GM18517 (cell line): ENCODE results near the gene SELENOP.

ENCODE experiments used
- ATAC-seq: cut with Tn5 transposase; IDR thresholded peaks from one replicate; pipeline ENCODE4 v1.9.1; 2021; ENCODE audit warnings: mild to moderate bottlenecking, moderate library complexity; ENCODE audit not compliant: unreplicated experiment

SELENOP gene

DNA sequence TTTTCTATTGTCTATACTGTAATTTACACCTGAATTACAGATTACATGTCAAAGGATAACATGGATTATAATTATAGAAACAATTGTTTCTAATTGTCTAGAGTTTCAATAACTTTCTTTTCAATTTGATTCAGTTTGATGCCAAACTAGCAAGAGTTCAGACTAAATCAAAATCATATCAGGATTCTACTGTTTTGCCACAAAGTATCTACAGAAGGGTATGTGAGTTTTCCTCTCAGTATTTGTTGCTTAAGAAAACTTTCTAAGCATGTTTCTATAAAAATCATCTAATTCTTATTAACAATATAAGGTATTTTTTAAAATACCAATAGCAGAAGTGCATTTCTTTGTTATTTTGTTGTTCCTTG, 12.5 kb downstream of the SELENOP start:
- no peak for ATAC-seq

DNA sequence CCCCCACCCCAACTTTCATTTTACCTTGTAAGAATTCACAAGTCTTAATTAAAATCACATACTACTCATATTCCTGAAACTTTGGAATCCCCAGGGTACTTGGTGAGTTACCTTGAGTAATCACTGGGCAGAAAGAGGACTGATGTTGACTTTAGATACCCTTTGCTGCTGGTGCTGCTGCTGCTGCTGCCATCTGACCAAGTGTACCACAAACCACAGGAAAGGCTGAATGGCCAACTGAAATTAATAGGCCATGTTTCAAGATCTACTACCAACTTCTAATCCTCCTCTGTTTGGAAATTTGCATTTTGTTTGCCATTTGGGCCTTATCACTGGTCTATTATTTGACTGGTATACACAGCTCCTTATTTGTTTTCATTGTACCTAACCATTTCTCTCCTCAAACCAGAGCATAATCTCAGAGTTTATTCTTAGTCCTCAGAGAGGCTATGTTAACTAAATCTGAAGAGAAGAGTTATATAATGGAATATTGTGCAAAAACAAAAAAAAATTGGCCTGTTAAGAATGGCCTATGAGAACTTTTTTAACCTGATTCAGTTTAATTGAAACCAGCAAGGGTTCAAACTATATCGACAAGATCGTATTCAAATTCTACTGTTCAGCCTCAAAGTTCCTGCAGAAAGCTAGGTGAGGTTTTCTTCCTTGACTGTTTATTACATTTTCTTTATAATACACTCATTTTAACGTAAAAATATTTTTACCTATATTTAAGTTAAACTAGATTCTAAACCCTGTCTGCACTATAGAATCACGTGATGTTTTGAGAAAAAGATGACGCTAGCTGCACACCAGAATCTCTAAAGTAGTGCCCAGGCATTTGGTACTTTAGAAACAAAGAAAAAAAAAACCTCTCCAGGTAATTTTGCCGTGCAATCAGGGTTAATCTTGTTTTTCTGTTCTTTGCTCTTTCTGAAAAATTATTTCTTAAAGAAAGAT, 13.1 kb downstream of the SELENOP start:
- ATAC-seq, result no peak

DNA sequence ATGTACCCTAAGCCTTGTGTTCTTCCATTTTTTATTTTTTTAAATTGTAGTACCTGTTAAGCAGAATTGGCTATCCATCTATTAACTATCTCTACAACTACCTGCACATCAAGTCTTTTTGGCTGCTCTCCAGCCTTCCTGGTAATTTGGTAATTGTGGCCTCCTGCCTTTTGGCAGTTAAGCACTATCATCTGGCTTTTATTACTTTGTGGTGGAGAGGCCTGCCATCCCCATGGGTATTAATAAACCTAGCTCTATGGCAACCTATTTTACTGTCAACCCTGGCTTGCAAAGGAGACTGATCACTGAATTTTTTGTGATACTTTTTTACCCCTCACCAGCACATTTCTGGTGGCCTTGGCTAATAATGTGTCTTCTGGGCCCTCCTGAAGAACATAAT, 20.5 kb downstream of the SELENOP start:
- no peak for ATAC-seq

DNA sequence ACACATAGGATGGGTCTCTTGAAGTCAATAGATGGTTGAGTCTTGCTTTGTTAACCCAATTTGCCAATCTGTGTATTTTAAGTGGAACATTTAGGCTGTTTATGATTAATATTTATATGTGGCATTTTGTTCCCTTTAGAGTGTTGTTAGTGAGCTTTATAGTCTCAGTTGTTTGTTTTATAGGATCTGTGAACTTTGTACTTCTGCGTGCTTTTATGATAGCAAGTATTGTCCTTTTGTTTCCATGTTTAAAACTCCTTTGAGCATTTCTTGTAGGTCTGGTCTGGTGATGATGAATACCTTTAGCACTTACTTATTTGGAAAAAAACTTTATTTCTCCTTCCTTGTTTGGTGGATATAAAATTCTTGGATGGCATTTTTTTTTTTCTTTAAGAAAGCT, 23.8 kb downstream of the SELENOP start:
- ATAC-seq, result no peak

DNA sequence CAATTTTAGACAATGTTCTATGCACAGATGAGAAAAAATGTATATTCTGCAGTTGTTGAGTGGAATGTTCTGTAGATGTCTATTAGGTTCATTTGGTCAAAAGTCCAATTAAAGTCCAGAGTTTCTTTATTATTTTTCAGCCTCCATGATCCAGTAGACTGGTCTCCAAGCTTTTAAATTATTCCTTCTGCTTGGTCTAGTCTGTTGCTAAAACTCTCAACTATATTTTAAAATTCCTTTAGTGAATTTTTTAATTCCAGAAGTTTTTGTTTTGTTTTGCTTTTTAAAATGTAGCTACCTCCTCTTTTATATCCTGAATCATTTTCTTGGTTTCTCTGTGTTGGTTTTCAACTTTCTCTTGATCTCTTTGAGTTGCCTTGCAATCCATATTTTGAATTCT, 24.6 kb downstream of the SELENOP start:
- no peak for ATAC-seq

DNA sequence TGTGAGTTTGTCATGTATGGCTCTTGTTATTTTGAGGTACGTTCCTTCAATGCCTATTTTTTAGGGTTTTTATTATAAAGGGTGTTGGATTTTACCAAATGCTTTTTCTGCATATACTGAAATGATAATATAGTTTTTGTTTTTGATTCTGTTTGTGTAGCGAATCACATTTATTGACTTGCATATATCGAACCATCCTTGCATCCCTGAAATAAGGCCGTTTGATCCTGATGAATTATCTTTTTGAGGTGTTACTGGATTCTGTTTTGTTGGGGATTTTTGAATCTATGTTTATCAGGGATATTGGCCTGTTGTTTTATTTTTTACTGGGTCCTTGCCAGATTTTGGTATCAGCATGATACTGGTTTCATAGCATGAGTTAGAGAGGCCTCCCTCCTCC, 25.9 kb downstream of the SELENOP start:
- ATAC-seq, result no peak

DNA sequence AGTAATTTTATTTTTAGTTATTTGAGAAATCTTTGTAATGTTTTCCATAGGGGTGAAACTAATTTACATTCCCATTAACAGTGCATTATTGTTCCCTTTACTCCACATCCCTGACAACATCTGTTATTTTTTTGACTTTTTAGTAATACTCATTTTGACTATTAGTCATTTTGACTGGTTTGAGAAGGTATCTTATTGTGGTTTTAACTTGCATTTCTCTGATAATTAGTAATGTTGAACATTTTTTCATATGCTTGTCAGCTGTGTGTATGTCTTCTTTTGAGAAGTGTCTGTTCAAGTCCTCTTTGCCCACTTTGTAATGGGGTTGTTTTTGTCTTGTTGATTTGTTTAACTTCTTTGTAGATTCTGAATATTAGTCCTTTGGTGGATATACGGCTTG, 27.6 kb downstream of the SELENOP start:
- no peak for ATAC-seq

DNA sequence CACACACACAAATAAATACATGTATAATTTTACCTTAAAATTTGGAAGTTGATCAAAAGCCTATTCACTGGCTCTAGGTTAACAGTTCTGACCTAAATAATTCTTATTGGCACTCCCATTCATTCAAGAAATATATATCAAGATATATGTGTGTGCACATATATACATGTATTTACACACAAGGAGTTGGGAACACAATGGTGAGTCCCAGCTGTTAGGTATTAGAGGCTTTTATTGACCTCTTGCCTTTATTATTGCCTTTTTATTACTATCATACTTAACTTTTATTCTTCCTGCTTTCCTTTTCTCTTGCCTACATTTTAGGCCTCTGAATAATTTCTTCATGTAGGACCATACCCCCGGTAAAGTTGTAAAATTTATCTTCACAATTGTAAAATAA, 30.1 kb downstream of the SELENOP start:
- ATAC-seq, result no peak

DNA sequence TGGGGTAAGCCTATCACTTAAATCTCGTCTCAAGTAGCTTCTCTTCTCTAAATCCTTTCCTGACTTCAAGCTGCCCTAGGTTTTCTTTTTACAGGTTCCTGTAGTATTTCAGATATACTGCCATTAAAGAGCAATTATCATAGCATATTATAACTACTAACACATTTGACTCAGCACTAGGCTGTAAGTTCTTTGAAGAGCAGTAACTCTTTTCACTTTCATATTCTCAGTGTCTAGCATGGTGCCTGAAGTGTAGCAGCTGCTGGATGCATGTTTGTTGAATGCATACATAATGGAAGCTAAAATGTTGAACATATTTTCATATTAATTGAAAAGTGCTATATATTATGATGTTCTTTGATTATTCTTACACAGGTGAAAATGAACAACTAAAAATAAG, 32.6 kb downstream of the SELENOP start:
- peak; percentile 58 for ATAC-seq

DNA sequence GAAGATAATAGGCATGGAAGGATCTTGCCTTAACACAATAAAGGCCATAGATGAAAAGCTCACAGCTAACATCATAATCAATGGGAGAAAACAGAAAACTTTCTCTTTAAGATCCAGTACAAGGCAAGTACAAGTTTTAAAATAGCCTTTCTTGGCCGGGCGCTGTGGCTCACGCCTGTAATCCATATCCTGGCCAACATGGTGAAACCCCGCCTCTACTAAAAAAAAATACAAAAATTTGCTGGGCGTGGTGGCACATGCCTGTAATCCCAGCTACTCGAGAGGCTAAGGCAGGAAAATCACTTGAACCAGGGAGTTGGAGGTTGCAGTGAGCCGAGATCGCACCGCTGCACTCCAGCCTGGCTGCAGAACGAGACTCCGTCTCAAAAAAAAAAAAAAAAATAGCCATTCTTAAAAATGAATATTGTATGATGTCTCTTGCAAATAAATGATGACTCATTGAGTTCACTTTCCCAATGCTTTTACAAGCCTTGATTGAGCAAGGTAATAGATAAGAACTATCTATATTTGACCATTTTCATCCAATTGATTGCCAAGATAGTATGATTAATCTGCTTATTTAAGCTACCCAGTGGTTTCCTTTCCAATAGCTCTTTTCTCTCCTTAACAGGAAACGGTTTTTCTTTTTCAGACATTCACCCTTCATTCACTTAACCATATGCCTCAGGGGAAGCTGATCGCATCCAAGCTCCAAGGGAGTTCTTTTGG, 39.3 kb downstream of the SELENOP start:
- no peak for ATAC-seq

DNA sequence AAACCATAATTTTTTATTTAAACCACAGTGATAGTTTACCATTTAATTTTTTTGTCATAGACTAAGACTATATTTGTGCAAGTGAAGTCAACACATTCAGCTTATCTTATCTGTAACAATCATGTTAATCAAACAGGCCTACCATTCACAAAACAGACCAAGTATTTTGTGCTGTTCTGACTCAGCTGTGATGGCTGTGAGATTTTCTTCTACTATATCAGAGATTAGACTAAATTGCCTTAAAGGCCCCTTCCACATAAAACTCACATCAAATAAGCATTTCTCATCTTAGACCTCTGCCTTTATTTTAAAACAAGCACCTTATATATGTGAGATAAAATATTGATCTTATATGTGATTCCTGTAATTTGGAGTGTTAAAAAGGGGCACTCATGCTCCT, 41.7 kb downstream of the SELENOP start:
- ATAC-seq, result no peak

DNA sequence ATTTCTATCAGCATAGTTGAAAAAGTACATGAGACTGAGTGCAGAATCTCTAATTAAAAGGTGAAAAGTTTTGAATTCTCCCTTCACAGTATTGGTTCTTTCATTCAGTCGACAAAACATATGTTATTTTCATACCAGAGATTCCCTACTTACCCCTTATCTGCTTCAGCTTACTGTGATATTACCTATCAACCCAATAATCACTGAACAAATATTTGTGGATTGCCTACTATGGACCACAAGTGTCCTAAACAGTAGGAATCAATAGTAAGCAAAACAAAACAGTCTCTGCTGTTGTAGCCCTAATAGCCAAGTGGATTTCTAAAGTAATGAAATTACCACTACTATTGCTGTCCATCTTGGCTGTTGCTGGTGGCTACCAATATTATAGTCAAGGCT, 43.6 kb downstream of the SELENOP start:
- ATAC-seq, result no peak

DNA sequence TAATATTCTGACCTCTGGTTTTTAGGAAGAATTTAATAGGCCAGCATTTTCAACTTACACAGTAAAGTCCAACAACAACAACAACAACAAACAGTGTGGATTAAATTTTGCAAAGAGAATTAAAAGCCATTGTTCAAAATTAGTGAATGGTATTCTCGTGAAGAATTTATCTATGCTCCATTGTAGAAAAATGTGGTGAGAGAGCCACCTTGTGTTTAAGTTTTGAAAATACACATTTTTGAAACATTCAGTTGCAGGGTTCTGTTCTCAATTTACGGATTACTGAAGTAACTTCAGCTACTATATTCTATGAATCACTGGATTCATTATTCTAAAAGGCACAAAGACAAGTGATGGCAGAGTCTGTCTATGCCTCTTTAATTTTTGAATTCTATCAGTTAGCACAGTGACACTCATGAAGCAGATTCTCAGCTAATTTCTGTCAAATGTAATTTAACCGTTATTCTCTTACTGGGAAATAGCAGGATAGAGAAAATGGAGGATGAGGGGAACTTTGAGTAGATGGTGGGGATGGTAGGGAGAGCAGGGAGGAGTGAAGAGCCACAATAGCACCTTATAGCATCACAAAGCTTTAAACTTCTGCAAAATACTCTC, 44.1 kb downstream of the SELENOP start:
- peak; percentile 60 for ATAC-seq

DNA sequence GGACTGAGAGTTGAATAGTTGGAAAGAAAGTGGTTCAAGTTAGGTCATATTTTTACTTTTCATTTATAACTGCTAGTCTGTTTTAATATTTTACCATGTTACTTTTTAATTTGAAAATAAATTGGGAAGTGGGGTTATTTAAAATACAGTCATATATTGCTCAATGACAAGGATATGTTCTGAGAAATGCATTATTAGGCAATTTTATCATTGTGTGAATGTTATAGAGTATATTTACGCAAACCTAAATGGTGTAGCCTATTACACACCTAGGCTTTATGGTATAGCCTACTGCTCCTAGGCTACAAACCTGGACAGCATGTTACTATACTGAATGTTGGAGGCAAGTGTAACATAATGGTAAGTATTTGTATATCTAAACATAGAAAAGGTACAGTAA, 49.9 kb downstream of the SELENOP start:
- no peak for ATAC-seq

DNA sequence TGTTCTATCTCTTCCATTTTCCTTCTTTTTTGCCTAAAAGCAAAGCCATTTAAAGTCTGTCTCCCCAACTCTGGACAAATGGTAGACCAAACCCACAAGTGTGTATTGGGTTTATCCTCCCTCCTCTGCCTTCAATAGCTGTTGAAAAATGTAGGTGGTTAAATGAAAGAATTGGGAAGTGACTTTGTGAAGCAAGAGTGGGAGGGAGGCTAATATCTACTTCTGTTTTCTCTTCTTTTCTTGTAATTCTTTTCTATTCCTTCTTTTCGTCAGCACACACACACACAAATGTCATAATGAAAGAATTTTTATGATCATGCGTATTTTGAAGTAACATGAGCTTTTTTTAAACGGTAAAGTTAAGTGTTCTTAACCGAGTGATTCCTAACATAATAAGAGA, 51.3 kb downstream of the SELENOP start:
- ATAC-seq, result no peak

DNA sequence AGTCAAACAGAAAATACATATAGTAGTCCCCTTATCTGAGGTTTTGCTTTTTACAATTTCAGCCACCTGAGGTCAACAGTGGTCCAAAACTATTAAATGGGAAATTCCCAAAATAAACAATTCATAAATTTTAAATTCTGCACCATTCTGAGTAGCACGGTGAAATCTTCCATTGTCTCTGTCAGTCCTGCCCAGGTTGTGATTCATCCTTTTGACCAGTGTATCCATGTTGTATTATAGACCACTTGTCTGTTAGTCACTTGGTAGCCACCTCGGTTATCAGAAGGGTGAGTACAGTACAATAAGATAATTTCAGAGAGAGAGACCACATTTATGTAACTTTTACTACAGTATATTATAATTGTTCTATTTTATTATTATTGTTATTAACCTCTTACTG, 52.2 kb downstream of the SELENOP start:
- no peak for ATAC-seq

DNA sequence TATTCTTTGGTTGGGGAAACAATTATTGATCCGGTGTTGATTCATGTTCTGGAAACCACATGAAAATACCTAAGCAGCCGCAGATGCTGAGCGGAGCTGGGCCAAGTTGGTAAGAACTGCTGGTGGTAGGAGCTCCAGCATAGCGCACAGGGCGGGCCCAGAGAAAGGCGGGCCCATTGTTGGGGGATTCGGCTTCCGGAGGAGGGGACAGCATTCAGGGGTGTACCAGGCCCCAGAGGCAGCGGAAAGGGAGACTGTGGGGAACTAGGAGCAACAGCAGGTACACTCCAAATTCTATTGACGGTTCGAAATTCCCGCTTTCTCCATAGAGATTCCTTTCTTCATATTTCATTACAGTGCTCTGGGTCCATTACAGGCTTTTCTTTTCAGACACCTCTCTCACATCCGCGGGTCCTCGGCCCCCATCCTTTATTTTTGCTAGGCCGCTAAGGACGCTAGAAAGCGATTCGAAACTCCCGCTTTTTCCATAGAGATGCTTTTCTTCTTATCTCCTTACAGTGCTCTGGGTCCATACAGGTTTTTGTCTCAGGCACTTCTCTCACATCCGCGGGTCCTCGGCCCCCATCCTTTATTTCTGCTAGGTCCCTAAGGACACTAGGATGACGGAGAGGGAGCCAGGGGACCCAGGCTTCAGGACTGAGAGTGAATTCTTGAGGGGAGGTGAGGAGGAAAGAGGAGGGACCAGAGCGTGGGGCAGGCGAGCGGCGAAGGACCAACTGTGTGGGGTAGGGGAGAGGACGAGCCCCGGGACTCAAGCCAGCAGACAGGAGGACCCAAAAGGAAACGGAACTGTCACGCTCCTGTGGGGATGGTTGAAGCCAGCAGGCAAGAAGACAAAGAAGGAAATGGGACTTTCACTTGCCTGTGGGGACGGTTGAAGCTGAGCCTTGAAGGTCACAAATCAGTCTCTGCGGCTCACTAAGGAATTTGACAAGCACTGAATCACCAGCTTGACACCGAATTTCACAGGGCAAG, 54.8 kb downstream of the SELENOP start, which contains the start of gene CCDC152:
Gene CCDC152 (plus strand): TSS at position 213 of the 996 bp plus-strand sequence. CDS start 2,304 bp downstream, outside the sequence.
- ATAC-seq, result peak; percentile 92

DNA sequence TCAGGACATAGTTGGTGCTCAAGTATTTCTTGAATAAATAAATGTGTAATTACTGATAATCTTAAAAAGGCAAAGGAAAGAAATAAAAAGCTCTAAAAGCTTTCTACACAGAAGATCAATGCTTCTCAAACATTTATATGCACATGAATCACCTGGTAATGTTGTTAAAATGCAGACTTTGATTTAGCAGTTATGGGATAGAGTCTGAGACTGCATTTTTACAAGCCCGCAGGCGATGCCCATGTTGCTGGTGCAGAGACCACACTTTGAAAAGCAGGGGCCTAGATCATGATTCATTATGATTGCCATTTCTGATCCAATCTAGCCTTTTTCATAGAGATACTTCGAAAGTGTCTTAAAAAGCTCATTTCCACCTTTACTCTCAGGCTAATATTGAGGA, 58.6 kb downstream of the SELENOP start:
- ATAC-seq, result no peak

DNA sequence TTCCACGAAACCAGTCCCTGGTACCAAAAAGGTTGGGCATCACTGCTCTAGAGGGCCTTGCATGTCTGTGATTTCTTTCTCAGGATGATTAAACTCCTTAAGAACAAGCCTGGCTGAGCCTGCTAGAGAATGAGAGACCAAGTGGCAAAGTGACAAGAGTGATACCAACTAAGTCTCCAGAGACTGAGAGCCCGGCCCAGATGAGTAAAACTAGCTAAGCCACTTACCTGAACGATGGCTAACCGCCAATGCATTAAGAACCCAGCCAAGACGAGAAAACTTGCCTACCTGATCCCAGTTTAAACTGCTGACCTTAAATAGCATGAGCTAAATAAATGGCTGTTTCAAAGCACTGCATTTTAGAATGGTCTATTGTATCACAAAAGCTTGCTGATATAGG, 60.6 kb downstream of the SELENOP start:
- no peak for ATAC-seq

DNA sequence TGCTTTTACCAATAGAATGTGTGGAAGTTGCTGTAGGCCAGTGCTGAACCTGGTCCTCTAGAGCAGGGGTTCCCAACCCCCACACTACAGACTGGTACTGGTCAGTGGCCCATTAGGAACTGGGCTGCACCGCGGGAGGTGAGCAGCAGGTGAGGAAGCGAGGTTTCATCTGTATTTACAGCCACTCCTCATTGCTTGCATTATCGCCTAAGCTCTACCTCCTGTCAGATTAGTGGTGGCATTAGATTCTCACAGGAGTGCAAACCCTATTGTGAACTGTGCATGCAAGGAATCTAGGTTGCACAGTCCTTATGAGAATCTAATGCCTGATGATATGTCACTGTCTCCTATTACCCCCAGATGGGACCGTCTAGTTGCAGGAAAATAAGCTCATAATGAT, 61.2 kb downstream of the SELENOP start:
- no peak for ATAC-seq
